Measurements from ENCODE around the gene LINC00237. TPM values are rescaled to one million over a fixed set of nuclear protein-coding genes. Genes with fewer than 3 reads are reported as not detected.

The LINC00237 gene
- total RNA-seq, 1 donor from 2014 or later = not detected

DNA sequence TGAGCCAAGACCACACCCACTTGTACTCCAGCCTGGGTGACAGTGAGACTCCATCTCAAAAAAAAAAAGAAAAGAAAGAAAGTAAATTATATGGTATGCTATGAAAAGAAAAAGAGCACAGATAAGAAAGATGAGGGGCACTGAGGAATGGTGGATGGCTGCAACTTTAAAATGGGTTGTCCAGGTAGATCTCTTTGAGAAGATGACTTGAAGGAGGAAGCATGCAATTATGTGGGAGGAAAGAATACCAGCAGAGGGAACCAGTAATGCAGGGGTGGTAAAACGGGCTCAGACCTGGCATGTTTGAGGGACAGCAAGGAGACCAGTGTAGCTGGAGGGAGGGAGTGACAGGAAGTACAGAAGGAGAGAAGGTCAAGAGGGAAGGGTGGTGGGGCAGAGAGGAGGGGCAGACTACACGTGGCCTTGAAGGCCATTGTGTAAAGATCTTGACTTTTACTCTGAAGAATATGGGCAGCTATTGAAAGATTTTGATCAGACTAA is 22.3 kb downstream of the LINC00237 start:
- Mint-ChIP-seq H3K4me1 (no peaks in the 10 kb centered on the region), H3K27me3 (ENCODE audit: low read depth) (peaks cover 63% of the 10 kb centered on the region), H3K27ac (no peak overlapping the region), H3K9me3 (no peaks in the 10 kb centered on the region), H3K4me3 (no peak overlapping the region), H3K36me3 (no peaks in the 10 kb centered on the region)
- TF ChIP-seq, protein P1, sequence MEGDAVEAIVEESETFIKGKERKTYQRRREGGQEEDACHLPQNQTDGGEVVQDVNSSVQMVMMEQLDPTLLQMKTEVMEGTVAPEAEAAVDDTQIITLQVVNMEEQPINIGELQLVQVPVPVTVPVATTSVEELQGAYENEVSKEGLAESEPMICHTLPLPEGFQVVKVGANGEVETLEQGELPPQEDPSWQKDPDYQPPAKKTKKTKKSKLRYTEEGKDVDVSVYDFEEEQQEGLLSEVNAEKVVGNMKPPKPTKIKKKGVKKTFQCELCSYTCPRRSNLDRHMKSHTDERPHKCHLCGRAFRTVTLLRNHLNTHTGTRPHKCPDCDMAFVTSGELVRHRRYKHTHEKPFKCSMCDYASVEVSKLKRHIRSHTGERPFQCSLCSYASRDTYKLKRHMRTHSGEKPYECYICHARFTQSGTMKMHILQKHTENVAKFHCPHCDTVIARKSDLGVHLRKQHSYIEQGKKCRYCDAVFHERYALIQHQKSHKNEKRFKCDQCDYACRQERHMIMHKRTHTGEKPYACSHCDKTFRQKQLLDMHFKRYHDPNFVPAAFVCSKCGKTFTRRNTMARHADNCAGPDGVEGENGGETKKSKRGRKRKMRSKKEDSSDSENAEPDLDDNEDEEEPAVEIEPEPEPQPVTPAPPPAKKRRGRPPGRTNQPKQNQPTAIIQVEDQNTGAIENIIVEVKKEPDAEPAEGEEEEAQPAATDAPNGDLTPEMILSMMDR (IDR thresholded peaks at IDR 0.05; ENCODE audit: unreplicated experiment) = no peak
- DNase-seq (ENCODE audit: low spot score in 2 of 2, unreplicated experiment in 2 of 2) = no peak

DNA sequence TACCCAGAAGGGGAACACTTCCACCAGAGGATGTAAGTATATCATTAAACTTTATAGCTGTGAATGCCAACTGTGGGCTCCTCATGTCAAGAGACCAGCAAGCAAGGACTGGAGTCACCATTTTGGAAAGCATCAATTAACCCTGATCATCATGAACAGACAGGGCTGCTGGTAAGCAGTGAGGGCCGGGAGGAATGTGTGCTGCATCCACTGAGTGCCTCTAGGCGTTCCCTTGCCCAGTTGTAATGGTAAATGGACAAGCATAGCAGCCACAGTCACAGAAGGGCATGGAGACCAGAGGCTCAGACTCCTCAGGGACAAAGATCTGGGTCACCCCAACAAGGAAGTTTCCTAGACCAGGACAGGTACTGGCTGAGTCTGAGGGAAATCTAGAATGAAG is 23.6 kb downstream of the LINC00237 start:
- no peak for DNase-seq (ENCODE audit: low spot score in 2 of 2, unreplicated experiment in 2 of 2)

DNA sequence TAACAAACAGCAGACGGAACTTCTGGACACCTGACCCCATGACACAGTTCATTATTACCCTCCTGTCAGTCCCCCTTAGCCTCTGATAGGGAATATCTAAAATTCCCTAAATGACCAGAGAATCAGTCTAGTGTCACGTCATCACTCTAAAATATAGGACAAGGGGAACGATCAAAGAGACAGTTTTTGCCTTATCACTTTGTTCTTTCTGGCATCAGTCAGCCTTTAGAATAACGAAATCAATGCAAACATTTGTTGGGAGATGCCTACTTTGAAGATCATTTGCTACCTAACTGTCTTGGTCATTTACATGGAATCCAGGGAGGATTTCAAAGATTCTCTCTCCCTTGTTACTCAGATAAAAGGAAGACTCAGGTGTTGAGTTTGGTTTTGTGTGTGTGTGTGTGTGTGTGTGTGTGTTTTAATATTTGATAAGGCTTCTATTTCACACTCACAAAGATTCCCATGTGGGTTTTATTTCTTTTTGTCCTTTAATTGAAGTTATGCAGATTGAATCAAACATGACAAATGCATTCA is 28.3 kb downstream of the LINC00237 start:
- H3K27me3 Mint-ChIP-seq (ENCODE audit: low read depth) = peaks cover 50% of the 10 kb centered on the region

More for the DNA sequence above, 23.6 kb downstream of the LINC00237 start:
- TF ChIP-seq, protein P1 (IDR thresholded peaks at IDR 0.05; ENCODE audit: unreplicated experiment) = no peak
- Mint-ChIP-seq H3K36me3 (no peaks in the 10 kb centered on the region), H3K9me3 (no peaks in the 10 kb centered on the region), H3K4me1 (no peaks in the 10 kb centered on the region), H3K27me3 (ENCODE audit: low read depth) (peaks cover 62% of the 10 kb centered on the region), H3K4me3 (no peak overlapping the region), H3K27ac (no peak overlapping the region)

DNA sequence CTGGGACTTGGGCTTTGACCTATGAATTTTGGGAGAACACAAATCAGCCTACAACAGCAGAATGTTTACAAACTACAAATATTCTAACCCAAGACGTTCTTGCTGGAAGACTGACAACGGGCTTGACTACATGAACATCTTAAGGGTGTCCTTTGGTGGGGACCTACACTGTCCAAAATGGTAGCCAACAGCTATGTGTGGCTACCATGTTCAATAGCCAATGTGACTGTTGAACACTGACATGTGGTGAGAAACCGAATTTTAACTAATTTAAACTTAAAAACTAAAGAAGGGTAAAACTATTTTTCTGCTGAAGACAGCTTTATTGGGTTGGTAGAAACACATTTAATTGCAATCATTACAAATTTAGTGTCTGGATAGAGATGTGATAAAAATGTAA is 30.1 kb downstream of the LINC00237 start:
- TF ChIP-seq, protein P1 (IDR thresholded peaks at IDR 0.05; ENCODE audit: unreplicated experiment) = no peak
- DNase-seq (ENCODE audit: low spot score in 2 of 2, unreplicated experiment in 2 of 2) = no peak
- Mint-ChIP-seq H3K27me3 (ENCODE audit: low read depth) (peaks cover 40% of the 10 kb centered on the region), H3K27ac (no peak overlapping the region), H3K4me1 (no peaks in the 10 kb centered on the region), H3K4me3 (no peak overlapping the region), H3K36me3 (no peaks in the 10 kb centered on the region), H3K9me3 (no peaks in the 10 kb centered on the region)

More for the DNA sequence above, 28.3 kb downstream of the LINC00237 start:
- H3K27ac Mint-ChIP-seq = no peak overlapping the region
- no peak for DNase-seq (ENCODE audit: low spot score in 2 of 2, unreplicated experiment in 2 of 2)
- TF ChIP-seq, protein P1 (IDR thresholded peaks at IDR 0.05; ENCODE audit: unreplicated experiment) = no peak
- no peaks in the 10 kb centered on the region for H3K4me1 Mint-ChIP-seq
- no peaks in the 10 kb centered on the region for H3K36me3 Mint-ChIP-seq
- no peaks in the 10 kb centered on the region for H3K9me3 Mint-ChIP-seq
- H3K4me3 Mint-ChIP-seq = no peak overlapping the region

DNA sequence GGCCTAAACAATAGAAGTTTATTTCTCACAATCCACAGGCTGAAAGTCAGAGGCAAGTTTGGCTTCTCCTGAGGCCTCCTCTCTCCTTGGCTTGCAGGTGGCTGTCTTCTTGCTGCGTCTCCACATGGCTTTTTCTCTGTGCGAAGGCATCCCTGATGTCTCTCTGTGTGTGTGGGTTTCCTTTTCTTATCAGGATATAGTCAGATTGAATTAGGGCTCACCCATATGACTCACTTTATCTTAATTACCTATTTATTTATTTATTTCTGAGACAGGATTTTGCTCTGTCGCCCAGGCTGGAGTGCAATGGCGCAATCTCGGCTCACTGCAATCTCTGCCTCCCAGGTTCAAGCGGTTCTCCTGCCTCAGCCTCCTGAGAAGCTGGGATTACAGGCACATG is 30.7 kb downstream of the LINC00237 start:
- H3K4me1 Mint-ChIP-seq = no peaks in the 10 kb centered on the region
- H3K27ac Mint-ChIP-seq = no peak overlapping the region
- peaks cover 41% of the 10 kb centered on the region for H3K27me3 Mint-ChIP-seq (ENCODE audit: low read depth)
- H3K36me3 Mint-ChIP-seq = no peaks in the 10 kb centered on the region
- H3K4me3 Mint-ChIP-seq = no peak overlapping the region
- TF ChIP-seq, protein P1 (IDR thresholded peaks at IDR 0.05; ENCODE audit: unreplicated experiment) = no peak
- no peaks in the 10 kb centered on the region for H3K9me3 Mint-ChIP-seq
- no peak for DNase-seq (ENCODE audit: low spot score in 2 of 2, unreplicated experiment in 2 of 2)
